NCI-H460 (cell line): ENCODE measurements around the gene SMYD3. TPM values are rescaled to one million over a fixed set of nuclear protein-coding genes. Genes with fewer than 3 reads are reported as not detected.

ENCODE experiments used
- DNase-seq: peaks from one replicate; pipeline ENCODE4 v3.0.0-alpha.2; 2016; ENCODE audit warnings: low read depth; ENCODE audit errors: extremely low read depth
- total RNA-seq: library from RNA; depleted of rRNA; stranded (reverse); fragments of >200 nt; shearing (Covaris generic); gene quantifications from 2 replicates; pipeline ENCODE4 v1.2.3, GENCODE V29; 2014

Gene SMYD3
- total RNA-seq, 1 experiment from 2014 or later: 348 TPM

DNA sequence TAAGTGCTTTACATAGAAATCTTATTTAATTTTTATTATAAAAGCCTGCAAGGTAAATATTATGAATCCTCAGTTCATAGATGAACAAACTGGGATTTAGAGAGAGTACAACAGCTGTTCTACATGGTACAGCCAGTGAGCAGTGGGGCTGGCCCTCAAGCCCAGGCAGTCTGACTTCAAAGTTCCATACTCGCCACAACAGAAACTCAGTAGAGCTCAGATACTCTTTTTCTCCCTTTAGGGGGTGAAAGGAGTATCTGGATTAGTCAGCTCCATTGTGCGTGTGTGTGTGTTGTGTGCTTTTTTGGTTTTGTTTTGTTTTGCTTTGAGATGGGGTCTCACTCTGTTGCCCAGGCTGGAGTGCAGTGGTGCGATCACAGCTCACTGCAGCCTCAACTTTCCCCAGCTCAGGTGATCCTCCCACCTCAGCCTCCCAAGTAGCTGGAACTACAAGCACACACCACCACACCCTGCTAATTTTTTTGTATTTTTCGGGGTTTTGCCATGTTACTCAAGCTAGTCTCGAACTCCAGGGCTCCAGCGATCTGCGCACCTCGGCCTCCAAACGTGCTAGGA lies 378.5 kb downstream of the SMYD3 start:
- DNase-seq: no peak

GRCh38 chr1:246126580-246126979 lies 380.5 kb downstream of the SMYD3 start:
- DNase-seq: no peak

GRCh38 chr1:246122071-246122470 lies 385.0 kb downstream of the SMYD3 start:
- no peak for DNase-seq

GRCh38 chr1:246121533-246121932 lies 385.5 kb downstream of the SMYD3 start:
- DNase-seq: no peak

DNA sequence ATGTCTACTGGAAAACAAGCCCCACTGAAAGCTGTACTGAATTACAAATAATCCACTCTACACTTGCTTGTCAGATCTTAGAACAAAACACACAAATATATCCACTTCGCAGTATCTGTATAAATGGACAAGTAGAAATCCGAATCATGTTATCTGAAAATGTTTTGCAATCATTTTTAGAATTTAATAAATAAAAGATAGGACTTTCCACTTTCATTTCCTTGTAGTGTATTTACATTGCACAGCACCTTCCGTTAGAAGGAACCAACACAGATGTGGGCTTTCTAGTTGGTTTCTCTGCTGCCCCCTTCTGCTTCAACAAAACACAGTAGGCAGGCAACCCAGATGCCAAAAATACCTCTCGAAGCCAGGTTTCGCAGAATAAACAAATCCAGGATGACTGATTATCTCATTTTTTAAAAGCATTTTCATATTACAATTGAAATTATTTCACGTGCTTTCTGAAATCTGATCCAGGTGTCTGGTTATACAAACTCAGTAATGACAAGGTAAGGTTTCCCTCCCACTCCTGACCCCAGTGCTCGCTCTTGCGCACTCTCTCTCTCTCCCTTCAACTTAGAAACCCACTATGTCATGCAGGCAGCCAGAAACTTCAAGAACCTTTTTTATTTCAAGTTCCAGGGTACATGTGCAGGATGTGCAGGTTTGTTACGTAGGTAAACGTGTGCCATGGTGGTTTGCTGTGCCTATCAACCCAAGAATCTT lies 389.9 kb downstream of the SMYD3 start:
- DNase-seq: peak; percentile 48

- DNase-seq: no peak
Measured at GRCh38 chr1:246114369-246114768, 392.7 kb downstream of the SMYD3 start.

DNA sequence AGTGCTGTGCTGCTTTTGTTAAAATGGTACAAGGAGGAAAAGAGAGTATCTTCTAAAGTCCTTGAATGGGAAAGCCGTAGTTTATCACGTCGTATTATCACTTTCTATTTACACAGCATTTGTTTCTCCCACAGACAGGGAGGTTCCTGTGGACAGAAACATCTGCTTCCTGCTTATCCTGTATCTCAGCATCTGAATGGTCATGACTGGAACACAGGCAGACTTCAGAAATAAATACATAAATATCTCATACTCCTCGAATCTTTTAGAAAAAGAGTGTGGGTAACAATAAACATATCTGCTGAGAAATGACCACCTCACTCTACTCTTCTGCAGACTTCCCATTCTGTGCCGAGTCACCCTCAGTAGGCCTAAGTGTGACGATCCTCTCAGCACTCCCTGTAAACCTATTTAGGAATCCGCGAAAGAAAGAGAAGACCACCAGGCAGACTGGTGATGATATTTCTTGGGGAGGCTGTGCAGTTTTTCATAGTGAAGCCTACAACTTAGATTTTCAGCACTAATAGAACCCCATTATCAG lies 393.5 kb downstream of the SMYD3 start:
- peak; percentile 9 for DNase-seq

GRCh38 chr1:246111570-246111969 lies 395.5 kb downstream of the SMYD3 start:
- no peak for DNase-seq

DNA sequence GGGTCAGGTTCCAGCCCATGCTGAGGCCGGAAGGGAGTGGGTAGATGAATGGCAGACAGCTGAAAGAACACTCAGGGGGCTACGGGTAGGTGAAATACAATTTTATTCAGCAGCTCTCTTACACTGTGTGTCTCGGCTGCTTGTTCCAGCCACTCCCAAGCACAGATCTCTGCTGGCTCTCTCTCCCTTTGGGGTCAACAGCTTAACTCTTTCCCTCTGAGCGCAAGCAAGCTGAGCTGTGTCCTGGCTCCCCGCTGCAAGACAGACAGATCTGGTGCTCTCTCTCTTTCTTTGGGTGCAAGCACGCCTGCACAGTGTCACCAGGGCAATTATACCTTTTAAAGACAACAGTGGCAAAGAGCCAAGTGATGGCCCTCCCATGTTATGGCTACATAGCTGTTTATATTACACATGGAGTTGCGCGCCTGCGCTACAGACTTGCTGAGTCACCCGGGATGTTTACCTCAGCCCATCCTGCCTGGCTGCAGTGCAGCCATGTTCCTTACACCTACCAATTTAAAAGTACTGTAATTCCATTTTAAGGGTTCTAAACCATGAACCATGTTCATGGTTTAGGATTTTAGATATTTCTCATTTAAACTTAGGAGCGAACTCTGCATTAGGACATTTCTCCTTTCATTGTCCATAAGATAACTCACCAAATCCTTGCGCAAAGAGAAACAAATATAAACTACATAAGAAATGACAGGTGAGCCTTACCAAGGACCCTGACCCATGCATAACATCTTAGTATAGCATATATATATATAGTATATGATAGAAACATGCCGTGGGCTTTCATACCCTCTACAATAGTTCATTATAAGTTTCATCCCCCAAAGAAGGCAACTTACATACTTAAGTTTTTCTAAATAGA lies 396.5 kb downstream of the SMYD3 start:
- DNase-seq: peak; percentile 81

DNA sequence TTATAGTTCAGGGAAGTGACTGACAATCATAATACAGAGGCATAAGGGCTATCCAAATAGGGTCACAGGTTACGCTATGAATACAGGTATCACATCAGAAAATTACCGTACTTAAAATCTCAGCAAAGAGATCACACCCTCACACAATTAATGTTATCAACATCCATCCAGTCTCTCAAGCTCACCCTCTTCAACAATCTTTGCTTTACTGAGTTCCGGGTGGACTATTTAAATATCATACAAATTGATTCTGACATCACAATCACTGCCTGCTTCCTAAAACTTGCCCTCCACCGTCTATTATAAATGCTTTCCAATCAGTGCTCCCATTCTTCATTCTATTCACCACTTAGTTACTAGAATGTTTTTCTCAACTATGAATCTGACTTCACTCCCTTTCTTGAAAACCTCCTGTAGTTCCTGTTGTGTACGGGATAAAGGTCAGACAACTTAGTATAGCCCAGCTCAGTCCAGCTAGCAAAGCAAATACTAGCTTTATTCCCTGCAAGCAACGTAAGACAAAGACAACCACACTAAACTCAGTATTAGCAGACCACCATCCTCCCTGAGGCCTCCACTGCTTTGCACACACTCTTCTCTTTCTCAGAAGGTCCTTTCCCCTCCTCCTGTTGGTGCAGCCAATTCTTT lies 398.7 kb downstream of the SMYD3 start:
- DNase-seq: no peak

- no peak for DNase-seq
Measured at GRCh38 chr1:246107516-246108277, 399.4 kb downstream of the SMYD3 start.

DNA sequence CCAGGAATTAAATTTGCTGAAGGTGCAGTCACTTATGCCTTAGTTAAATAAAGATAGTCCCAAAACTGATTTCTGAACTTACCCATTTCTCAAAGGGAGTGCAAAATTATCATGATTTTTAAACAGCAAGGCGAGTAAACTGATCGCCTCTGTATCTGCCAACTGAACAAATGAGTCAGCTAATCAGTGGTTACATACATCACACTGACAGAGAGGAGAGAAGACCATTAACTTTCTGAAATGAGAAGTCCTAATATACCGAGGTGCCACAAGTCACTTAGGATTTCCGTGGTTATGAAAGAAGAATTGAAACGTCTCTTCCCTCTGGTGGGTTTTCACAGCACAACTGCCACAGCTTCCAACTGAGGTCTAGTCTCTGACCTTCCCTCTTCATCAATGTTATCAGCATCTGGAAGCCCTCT lies 400.7 kb downstream of the SMYD3 start:
- DNase-seq: no peak

GRCh38 chr1:246104927-246105326 lies 402.2 kb downstream of the SMYD3 start:
- DNase-seq: no peak

DNA sequence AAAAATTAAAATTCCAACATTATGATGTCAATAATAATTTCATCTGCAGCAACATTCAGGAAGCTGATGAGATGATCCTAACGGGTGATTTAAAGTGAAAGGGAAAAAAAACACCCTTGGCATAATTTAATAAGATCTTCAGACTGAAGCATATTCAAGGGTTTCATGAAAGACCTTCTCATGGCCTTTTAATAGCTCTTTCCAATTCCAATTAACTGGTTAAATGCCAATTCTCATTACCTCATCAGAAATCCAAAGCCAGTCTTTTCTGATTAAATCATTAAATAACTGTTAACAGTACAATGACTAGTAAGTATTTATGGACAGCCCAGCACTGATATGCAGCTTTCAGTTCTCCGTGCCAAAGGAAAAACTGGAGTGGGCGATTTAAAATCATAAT lies 407.5 kb downstream of the SMYD3 start:
- DNase-seq: no peak

- DNase-seq: no peak
Measured at GRCh38 chr1:246096356-246096755, 410.7 kb downstream of the SMYD3 start.

DNA sequence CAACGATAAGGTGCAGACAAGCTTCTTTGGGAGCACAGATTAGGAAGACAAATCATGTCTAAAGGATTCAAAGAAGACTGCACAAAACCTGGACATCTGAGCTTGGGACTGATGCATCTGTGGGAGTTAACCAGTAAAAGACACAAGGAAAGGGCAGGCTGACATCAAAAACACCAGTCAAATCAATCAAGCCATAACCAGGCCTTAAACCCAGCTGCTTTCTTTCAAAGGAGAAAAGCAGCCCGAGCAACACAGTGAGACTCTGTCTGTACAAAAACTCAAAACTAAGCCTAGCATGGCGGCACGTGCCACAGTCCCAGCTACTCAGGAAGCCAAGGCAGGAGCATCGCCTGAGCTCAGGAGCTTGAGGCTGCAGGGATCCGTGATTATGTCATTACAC lies 411.6 kb downstream of the SMYD3 start:
- DNase-seq: no peak

DNA sequence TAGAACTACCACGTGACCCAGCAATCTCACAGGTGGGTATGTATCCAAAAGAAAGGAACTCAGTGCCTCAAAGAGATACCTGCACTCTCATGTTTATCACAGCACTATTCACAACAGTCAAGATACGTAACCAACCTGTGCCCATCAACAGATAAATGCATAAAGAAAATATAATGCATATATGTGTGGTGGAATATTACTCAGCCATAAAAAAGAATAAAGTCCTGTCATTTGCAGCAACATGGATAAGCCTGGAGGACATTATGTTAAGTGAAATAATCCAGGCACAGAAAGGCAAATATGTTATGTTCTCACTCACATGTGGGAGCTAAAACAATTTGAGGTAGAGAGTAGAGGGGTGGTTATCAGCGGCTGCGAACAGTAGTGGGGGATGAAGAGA lies 413.8 kb downstream of the SMYD3 start:
- DNase-seq: no peak

DNA sequence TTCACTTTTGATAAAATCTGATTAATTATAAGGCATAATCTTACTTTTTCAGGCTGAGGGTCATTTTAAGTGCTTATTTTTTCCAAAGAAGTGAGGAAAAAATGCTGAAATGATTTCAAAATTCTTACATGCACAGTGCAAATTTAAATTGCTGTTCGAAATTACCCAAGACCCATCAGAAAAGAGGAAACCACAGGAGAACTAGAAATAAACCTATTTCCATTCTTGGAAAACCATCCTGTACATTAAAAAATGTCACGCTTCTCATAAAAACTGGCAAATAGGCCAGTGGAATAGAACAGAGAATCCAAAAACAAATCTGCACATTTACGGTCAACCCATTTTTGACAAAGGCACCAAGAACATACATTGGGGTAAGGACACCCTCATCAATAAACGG lies 414.9 kb downstream of the SMYD3 start:
- DNase-seq: no peak

DNA sequence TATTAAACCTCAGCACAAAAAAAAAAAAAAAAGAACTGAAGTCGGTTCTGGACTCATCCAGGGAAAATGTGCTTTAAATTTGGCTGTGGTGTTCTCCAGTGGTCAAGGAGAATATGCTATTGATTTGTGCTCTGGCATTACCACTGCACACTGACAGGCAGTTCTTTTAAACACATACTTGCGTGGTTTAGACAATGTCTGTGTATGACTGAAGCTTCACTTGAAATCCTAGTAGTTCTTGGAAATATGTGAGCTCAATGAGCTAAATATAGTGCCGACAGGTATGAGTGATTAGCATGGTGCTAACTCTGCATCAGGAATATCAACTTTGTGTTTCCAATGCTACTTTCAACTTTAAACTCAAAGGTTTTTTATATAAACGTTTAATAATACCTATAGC lies 415.6 kb downstream of the SMYD3 start:
- DNase-seq: no peak

- DNase-seq: no peak
Measured at GRCh38 chr1:246086191-246086590, 420.9 kb downstream of the SMYD3 start.
